ENCODE measurements around the gene CPN2.

CPN2 gene

DNA sequence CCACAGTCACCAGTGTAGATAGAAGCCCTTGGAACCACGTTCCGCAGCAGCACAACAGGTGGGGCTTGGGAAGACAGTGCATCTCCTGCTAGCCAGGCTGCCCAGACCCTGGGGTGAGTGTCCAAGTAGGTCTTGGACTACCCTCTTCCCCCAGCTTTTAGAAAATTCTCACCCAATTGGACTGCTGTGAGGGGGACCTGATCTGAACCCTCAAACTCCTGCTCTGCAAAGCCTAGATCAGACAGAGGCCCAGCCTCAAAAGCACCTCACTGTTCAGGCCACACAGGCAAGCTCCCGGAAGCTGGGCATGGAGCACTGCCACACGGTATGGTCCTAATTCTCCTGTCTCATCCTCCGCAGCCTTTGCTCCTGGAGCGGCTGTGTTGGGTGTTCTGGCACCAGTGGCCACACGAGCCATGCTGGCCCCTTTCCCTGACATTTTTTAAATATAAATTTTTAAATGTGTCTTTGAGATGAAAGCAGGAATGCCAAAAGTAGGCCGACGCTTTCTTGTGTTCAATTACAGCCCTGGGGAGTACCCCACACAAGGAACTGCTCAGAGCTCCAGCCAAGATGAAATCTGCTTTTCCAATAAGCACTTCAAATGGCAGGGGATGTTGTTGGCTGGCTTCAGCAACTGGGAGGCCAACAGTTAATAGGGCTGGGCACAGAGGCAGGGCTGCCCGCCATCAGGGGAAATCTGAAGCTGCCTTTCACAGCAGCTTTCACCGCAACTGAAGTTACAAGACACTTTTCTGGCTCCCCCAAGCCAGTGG is 40.9 kb downstream of the CPN2 start:
- H3K27ac ChIP-seq = no peak overlapping the region
- TF ChIP-seq, protein P1, sequence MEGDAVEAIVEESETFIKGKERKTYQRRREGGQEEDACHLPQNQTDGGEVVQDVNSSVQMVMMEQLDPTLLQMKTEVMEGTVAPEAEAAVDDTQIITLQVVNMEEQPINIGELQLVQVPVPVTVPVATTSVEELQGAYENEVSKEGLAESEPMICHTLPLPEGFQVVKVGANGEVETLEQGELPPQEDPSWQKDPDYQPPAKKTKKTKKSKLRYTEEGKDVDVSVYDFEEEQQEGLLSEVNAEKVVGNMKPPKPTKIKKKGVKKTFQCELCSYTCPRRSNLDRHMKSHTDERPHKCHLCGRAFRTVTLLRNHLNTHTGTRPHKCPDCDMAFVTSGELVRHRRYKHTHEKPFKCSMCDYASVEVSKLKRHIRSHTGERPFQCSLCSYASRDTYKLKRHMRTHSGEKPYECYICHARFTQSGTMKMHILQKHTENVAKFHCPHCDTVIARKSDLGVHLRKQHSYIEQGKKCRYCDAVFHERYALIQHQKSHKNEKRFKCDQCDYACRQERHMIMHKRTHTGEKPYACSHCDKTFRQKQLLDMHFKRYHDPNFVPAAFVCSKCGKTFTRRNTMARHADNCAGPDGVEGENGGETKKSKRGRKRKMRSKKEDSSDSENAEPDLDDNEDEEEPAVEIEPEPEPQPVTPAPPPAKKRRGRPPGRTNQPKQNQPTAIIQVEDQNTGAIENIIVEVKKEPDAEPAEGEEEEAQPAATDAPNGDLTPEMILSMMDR (IDR thresholded peaks at IDR 0.05) = no peak
- no peak overlapping the region for H3K4me3 ChIP-seq
- no peak for DNase-seq (ENCODE audit: low spot score)

DNA sequence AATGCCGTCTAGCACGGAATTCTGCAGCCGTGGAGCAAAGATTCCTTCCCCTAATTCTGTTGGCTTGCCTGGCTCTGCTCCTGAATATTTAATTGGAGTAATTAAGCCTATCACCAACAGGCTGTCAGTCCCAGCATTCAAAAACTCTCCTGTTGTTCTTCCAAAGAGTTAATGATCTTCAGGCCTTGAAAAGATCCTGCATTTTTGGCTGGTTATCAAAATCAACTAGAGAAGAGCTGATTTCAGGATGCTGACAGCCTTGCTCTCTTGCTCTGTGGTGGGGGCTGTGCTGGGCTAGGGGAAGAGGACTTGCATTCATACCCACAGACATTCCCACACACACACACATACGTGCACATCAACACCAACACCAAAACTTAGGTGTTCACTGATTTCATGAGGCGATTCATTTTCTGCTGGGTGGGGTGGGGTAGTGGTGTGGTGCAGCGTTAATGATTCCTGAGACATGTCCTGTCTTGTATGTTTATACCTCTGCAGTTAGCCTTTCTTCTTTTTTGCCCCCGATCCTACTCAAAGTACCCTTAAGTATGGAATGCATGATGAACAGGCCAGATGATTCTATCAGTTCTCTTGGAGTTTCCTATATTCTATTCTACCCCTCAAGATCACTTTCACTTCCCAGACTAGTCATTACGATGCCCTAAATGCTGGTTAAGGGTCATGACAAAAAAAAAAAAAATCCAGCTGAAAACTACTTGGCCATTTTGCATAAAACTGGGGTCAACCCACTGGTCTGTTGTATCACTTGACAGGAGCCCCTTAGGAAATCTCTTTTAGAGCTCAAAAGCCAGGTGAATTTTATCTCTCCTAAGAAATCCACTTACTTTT is 42.3 kb downstream of the CPN2 start:
- no peak overlapping the region for H3K4me3 ChIP-seq
- no peak for DNase-seq (ENCODE audit: low spot score)
- H3K27ac ChIP-seq = no peak overlapping the region
- TF ChIP-seq, protein P1 (IDR thresholded peaks at IDR 0.05) = no peak

DNA sequence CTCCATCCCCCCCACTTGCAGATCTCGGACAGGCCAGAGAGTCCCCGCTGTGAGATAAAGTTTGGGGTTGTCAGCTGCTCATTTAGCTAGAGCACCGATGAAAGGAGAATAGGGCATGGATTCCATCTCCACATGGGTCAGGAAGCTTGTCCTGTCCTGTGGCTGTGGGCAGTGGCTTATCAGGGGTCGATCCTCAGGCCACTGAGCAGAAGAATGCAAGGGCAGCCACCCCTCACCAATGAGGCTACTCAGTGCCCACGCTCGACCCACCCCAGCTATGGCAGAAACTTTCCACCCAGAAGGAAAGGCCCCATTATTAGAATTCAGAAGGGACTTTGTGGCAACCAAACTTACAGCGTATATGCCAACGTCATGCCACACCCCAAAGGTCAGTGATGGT is 43.3 kb downstream of the CPN2 start:
- DNase-seq (ENCODE audit: low spot score) = no peak
- no peak overlapping the region for H3K4me3 ChIP-seq
- TF ChIP-seq, protein P1 (IDR thresholded peaks at IDR 0.05) = no peak
- no peak overlapping the region for H3K27ac ChIP-seq

DNA sequence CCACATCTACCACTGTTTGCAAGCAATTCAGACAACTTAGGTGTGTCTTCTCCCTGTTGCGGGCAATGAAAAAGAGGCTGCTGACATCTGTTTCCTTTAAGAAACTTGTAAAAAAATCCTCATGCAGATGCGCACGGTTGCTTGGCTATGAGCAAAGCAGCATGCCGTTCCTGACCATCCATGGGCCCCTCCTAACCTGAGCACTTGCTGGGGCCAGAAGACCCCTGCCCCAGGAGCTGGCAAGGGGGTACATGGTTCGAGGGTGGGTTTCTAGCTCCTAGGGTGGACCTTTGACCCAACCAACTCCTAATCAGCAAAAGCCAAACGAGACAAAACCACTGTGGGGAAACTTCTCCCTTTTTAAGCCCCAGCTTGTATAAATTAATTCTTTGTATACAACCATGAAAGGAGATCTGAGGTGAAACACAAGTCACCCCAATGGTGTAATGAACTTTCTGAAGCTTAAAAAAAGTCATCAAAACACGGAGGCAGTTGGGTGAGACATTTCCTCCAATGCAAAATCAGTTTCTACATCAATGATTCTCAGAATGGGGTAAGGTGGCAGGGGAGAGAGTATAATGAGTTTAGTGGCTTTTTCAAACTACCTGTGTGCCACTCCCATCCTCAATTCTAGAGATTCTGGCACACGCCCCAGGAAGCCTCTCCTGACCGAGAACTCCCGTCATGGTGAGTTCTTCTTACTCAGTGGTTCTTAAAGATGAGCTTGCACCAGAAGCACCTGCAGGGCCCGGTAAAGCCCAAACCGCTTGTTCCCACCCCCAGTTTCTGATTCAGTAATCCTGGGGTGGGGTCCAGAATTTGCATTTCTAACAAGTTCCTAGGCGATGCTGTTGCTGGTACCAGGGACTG is 44.1 kb downstream of the CPN2 start:
- no peak overlapping the region for H3K4me3 ChIP-seq
- no peak overlapping the region for H3K27ac ChIP-seq
- no peak for DNase-seq (ENCODE audit: low spot score)
- TF ChIP-seq, protein P1 (IDR thresholded peaks at IDR 0.05) = no peak

DNA sequence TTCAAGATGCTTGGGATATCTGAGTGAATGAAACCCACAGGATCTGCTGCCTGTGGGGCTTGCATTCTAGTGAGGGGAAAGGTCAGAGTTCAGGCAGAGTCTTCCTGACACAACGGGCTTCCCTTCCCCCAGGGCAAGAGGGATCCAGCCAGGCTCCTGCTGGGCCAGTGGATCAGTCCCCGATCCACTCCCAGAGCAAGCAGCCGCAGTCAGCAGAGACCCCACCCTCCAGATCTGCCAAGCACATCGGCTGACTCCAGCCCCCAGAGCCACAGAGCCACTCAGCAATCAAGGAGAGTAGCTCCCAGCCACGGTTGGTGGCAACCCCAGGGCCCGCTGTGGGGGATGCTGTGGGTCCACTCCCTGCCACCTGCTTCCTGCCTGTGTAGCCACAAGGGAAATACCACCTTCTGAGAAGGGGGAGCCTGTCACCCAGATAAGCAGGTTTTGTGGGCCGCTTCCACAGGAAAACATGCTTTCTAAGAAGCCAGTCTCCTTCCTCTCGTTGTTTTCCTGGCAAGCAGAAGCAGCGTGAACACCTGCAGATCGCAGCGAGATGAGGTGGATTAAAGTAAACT is 44.9 kb downstream of the CPN2 start:
- H3K27ac ChIP-seq = no peak overlapping the region
- no peak for DNase-seq (ENCODE audit: low spot score)
- H3K4me3 ChIP-seq = no peak overlapping the region
- TF ChIP-seq, protein P1 (IDR thresholded peaks at IDR 0.05) = no peak

DNA sequence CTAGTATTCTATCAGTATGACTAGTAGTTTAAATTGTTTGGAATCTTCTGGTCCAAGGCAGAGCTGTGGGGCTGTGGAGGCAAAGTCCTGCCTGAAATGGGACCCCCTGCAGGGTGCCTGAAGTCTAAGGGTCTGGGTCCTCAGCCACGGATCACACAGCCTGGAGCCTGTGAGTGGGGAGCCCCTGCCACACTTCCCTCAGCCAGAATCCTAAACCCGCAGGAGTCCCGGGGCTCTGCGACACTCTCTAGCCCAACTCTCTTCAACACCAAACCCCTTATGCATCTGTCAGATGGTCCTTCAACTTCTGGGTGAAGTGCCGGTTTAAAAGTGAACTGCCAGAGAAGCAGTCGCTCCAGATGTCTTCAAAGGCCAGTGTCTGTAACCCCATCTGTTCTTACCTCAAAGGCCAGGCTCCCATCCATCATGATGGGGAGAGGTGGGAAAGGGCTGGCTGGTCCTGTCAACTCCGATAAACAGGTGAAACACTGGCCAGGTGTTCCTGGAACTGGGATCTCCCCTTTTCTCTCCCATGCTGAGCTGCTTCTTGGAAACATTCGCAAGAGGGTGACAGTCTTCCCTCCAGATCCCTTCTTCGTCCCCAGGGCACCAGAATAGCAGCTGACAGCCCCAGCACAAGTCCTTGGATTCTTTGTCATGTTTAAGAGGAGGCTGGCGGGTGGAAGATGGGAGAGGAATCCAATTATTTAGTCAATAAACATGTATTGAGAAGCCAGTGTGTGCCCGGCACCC is 45.6 kb downstream of the CPN2 start:
- Histone ChIP-seq H3K4me3 (no peak overlapping the region), H3K27ac (no peak overlapping the region)
- no peak for DNase-seq (ENCODE audit: low spot score)
- TF ChIP-seq, protein P1 (IDR thresholded peaks at IDR 0.05) = no peak

Measured in coronary artery (tissue), 2 donors.